ENCODE results near the gene IRAK2.

DNA sequence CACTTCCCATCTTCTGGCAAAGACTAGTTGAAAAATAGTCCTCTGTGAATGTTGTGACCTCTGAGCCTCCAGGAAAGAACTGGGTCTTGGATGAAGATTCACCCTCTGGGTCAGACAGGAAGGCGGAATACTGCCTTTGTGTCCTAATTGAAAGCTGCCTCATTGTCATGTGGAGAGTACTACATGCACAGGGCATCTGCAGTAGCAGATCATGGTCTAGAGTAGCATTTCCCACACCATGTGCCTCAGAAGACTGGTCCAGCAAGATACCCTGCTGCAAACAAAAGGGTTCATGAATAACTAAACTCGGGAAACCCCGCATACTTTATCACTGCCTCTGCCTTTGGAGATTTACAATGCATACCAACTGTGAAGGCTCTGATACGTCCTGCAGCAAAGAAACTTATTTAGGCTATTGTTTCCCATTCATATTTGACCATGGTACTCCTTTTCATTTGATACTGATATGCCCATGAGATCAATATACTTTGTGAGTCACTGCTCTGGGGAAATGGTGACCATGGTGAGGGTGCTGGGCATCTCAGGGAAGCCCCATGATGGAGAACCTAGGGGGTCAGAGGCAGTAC lies 22.7 kb downstream of the IRAK2 start:
- TF ChIP-seq, protein P1, sequence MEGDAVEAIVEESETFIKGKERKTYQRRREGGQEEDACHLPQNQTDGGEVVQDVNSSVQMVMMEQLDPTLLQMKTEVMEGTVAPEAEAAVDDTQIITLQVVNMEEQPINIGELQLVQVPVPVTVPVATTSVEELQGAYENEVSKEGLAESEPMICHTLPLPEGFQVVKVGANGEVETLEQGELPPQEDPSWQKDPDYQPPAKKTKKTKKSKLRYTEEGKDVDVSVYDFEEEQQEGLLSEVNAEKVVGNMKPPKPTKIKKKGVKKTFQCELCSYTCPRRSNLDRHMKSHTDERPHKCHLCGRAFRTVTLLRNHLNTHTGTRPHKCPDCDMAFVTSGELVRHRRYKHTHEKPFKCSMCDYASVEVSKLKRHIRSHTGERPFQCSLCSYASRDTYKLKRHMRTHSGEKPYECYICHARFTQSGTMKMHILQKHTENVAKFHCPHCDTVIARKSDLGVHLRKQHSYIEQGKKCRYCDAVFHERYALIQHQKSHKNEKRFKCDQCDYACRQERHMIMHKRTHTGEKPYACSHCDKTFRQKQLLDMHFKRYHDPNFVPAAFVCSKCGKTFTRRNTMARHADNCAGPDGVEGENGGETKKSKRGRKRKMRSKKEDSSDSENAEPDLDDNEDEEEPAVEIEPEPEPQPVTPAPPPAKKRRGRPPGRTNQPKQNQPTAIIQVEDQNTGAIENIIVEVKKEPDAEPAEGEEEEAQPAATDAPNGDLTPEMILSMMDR (IDR thresholded peaks at IDR 0.05), result no peak
- TF ChIP-seq, protein P2, sequence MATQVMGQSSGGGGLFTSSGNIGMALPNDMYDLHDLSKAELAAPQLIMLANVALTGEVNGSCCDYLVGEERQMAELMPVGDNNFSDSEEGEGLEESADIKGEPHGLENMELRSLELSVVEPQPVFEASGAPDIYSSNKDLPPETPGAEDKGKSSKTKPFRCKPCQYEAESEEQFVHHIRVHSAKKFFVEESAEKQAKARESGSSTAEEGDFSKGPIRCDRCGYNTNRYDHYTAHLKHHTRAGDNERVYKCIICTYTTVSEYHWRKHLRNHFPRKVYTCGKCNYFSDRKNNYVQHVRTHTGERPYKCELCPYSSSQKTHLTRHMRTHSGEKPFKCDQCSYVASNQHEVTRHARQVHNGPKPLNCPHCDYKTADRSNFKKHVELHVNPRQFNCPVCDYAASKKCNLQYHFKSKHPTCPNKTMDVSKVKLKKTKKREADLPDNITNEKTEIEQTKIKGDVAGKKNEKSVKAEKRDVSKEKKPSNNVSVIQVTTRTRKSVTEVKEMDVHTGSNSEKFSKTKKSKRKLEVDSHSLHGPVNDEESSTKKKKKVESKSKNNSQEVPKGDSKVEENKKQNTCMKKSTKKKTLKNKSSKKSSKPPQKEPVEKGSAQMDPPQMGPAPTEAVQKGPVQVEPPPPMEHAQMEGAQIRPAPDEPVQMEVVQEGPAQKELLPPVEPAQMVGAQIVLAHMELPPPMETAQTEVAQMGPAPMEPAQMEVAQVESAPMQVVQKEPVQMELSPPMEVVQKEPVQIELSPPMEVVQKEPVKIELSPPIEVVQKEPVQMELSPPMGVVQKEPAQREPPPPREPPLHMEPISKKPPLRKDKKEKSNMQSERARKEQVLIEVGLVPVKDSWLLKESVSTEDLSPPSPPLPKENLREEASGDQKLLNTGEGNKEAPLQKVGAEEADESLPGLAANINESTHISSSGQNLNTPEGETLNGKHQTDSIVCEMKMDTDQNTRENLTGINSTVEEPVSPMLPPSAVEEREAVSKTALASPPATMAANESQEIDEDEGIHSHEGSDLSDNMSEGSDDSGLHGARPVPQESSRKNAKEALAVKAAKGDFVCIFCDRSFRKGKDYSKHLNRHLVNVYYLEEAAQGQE (IDR thresholded peaks at IDR 0.05; ENCODE audit: insufficient read depth in 1 of 2, low read depth in 2 of 2, low read length in 1 of 2), result no peak

All from Panc1 (cell line).